GF-D8 (cell line): ENCODE measurements around the gene RSRC2.
"Not testable (repeated sequence)": the region's sequence is repeated elsewhere in the genome, so short reads cannot be mapped to it uniquely, and the experiment has no call there.

Experiments
- DNase-seq: peaks from one replicate; lab custom pipeline; 2025; lab: John Stamatoyannopoulos, UW

Gene RSRC2

GRCh38 chr12:122526683-122527477 is at the start of gene RSRC2, which contains the start of gene KNTC1:
Gene RSRC2 (minus strand): TSS chr12:122526936. CDS start chr12:122526853, 83 bp downstream.
Gene KNTC1 (plus strand): TSS chr12:122527249. CDS start chr12:122530064, 2,815 bp downstream.
- peak; percentile 99 for DNase-seq

GRCh38 chr12:122571821-122572220 is 45.1 kb upstream of the RSRC2 start:
- no peak for DNase-seq

- not testable (repeated sequence) for DNase-seq
These were observed 43.3 kb upstream of the RSRC2 start for GRCh38 chr12:122570006-122570405.

- DNase-seq: no peak
These were observed 42.6 kb upstream of the RSRC2 start for GRCh38 chr12:122569288-122569687.

- not testable (repeated sequence) for DNase-seq
These were observed 40.1 kb upstream of the RSRC2 start for GRCh38 chr12:122566816-122567215.

GRCh38 chr12:122563361-122563760 is 36.6 kb upstream of the RSRC2 start:
- DNase-seq: no peak

GRCh38 chr12:122560138-122560537 is 33.4 kb upstream of the RSRC2 start:
- DNase-seq: no peak

- no peak for DNase-seq
These were observed 32.3 kb upstream of the RSRC2 start for GRCh38 chr12:122558745-122559641.

- DNase-seq: no peak
These were observed 20.6 kb upstream of the RSRC2 start for GRCh38 chr12:122547330-122547729.

GRCh38 chr12:122545855-122546254 is 19.1 kb upstream of the RSRC2 start:
- DNase-seq: no peak

GRCh38 chr12:122544537-122544936 is 17.8 kb upstream of the RSRC2 start:
- DNase-seq: no peak

GRCh38 chr12:122538496-122538895 is 11.8 kb upstream of the RSRC2 start:
- DNase-seq: no peak

- DNase-seq: no peak
These were observed 10.3 kb upstream of the RSRC2 start for GRCh38 chr12:122537021-122537420.

GRCh38 chr12:122533856-122534255 is 7.1 kb upstream of the RSRC2 start:
- DNase-seq: no peak

GRCh38 chr12:122528992-122529391 is 2.3 kb upstream of the RSRC2 start:
- DNase-seq: no peak

GRCh38 chr12:122528582-122528981 is 1.8 kb upstream of the RSRC2 start:
- no peak for DNase-seq

GRCh38 chr12:122527478-122527944 is 775 bp upstream of the RSRC2 start:
- DNase-seq: peak; percentile 39

- DNase-seq: no peak
These were observed 2.7 kb downstream of the RSRC2 start for GRCh38 chr12:122523846-122524718.

GRCh38 chr12:122523280-122523679 is 3.5 kb downstream of the RSRC2 start:
- no peak for DNase-seq

GRCh38 chr12:122520676-122521075 is 6.1 kb downstream of the RSRC2 start:
- DNase-seq: no peak

- DNase-seq: no peak
These were observed 7.3 kb downstream of the RSRC2 start for GRCh38 chr12:122519418-122519817.

GRCh38 chr12:122518908-122519307 is 7.8 kb downstream of the RSRC2 start:
- DNase-seq: no peak
